Spleen (tissue), 7 donors: ENCODE measurements around the gene ZBTB3.

Experiments
- CTCF ChIP-seq, 11 experiments: fragments of 200-600 bp in 7 of 11; fragments of 450-650 bp in 4 of 11; sonication (generic) in 4 of 11; IDR thresholded peaks in 8 of 11; conservative IDR thresholded peaks in 3 of 11; 1 replicate in 7 of 11; 2 replicates in 4 of 11; pipeline versions ENCODE4 v1.4.0 to v1.8.0; 2016 to 2021; ENCODE audit warnings: antibody characterized with exemption in 11 of 11, inconsistent platforms in 4 of 11, mild to moderate bottlenecking in 1 of 11
- POLR2A ChIP-seq, 3 donors: fragments of 450-650 bp; IDR thresholded peaks; one replicate each; pipeline ENCODE4 v1.5.1; 2017; ENCODE audit warnings: antibody characterized with exemption in 3 of 3, mild to moderate bottlenecking in 1 of 3
- donor health status: DM: no; HTN: no; CAD: no; lungs with moderate emphysema.
- donor health status: DM: no; HTN: no; CAD: no.
- donor health status: DM: no; HTN: no; CAD: no.

DNA sequence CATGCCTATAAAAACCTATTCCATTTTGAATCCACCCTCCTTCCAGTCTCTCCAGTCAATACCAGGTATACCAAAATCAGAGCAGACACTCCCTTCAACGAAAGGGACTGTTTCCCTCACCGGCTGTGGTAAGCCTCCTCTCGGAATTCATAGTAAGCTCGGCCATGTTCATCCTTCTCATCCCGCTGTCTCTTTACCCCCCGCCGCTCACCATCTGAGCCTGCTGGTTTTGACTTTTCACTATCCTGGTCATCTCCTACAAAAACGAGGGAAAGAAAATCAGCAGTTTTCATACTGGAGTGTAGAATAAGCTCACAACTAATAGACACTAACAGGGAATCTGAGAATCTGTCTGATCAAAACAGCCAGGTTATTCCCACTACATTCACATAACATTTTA lies 29.8 kb downstream of the ZBTB3 start:
- TF ChIP-seq CTCF (IDR thresholded peaks at IDR 0.05 in 8 of 11, conservative IDR thresholded peaks at IDR 0.05 in 3 of 11), result no peak
- no peak for TF ChIP-seq POLR2A (IDR thresholded peaks at IDR 0.05)
